Measurements from ENCODE around the gene SCD. TPM values are rescaled to one million over a fixed set of nuclear protein-coding genes. Genes with fewer than 3 reads are reported as not detected.
A peak's percentile ranks its signal among the peaks of the same experiment; 100 is the strongest.

Gene SCD
- total and polyA plus RNA-seq, 9 of the 15 experiments (the other 6 are each of a cell fraction or from before 2014, with no cell fraction given) = 114 to 486 (median 188) TPM

DNA sequence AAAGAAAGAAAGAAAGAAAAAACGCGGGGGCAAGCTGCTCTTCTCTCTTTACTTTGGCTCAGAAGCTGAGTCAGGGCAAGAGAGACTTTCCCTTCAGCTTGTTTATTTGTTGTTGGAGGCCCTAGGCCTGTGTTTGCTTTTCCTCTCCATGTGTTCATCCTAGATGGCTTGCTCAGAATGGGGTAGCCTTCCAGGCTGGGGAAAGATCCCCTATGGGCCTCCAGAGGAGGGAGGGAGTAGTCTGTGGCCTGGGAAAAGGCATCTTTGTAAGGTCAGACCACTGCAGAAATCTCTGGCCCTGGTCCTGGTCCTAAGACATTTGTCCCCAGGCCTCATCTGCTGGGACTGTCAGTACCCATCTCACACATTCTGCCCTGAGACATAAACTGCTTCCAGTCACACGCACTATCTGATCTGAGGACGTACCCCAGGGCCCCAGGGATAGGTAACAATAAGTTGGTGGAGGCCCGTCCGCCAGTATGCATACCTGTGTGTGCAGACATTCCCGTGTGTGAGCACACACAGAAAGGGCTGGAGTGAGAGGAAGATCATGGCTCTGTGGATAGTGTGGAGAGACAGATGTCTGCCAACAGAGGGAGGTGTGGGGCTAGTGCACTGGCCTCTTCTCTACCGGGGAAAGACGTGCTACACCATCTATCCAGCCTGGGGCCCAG, 4.9 kb upstream of the SCD start:
- ChIA-PET CTCF (ENCODE audit: low intra/inter-chr PET ratio) (interaction anchor here (0.7 to 2.2 kb wide), 2 partner anchors 91 to 220 kb away, joined by 3 to 44 read pairs; no protein-coding TSS in a partner anchor), POLR2A (interaction anchor here (0.7 to 1.0 kb wide), 2 partner anchors 11 to 32 kb away, joined by 3 to 4 read pairs; no protein-coding TSS in a partner anchor)
- peaks cover 10 to 20% of the 10 kb centered on the region in 2 experiments; a peak in 4 of 5 replicates for H3K4me1 ChIP-seq (replicated peaks in 1 of 2; ENCODE audit: control insufficient read depth in 2 of 2, insufficient read depth in 2 of 2, low read length in 2 of 2)
- no peaks in the 10 kb centered on the region for H3K9me3 ChIP-seq (replicated peaks; ENCODE audit: control insufficient read depth, insufficient read depth, low read depth, low read length)
- no peak overlapping the region for H3K4me3 ChIP-seq
- H3K4me2 ChIP-seq (ENCODE audit: insufficient read depth, low read length) = peak overlapping the region; percentile 24; the same call in 1 of the 2 replicates
- BruUV-seq (replicated peaks) = no TSS peak
- no peaks in the 10 kb centered on the region for H3K27me3 ChIP-seq (ENCODE audit: control insufficient read depth in 2 of 2, insufficient read depth in 2 of 2, low read length in 2 of 2)
- H3K79me2 ChIP-seq (ENCODE audit: control insufficient read depth, insufficient read depth, low read length) = peaks cover 19% of the 10 kb centered on the region
- intact Hi-C loops (cut with micrococcal nuclease) (loop anchor here (1.0 to 10.0 kb wide), 3 partner anchors 91 to 533 kb away; no protein-coding TSS in a partner anchor), in situ Hi-C loops (cut with MboI) (loop anchor here (5.0 to 25.0 kb wide), 3 partner anchors 90 to 545 kb away; no protein-coding TSS in a partner anchor)
- no peaks in the 10 kb centered on the region for H3K36me3 ChIP-seq (ENCODE audit: control insufficient read depth, insufficient read depth, low read length)
- WGBS (ENCODE audit: insufficient coverage, low coverage, missing lambda C conversion rate) = 0% methylated on average over 7 of the region's 9 CpGs
- peak; percentile 81 for ATAC-seq
- no peak overlapping the region; the same call in 2 of the 3 replicates for H3K27ac ChIP-seq (ENCODE audit: extremely low read depth, low read depth, low read length)
- H3K9me1 ChIP-seq (ENCODE audit: control insufficient read depth, insufficient read depth, low read length) = no peaks in the 10 kb centered on the region
- H3K9ac ChIP-seq (ENCODE audit: insufficient read depth in 1 of 2, low read depth in 2 of 2, low read length in 2 of 2) = no peak overlapping the region
- peak overlapping the region; percentile 96 for H2AFZ ChIP-seq (ENCODE audit: low read depth, low read length)
- FAIRE-seq = peak; percentile 95
- H4K20me1 ChIP-seq (replicated peaks; ENCODE audit: control insufficient read depth, insufficient read depth, low read length) = no peaks in the 10 kb centered on the region
- peak; percentile 48 to 80 (median 67) for DNase-seq (ENCODE audit: extremely low read depth in 1 of 4, low spot score in 3 of 4)
- TF ChIP-seq ARID2 (IDR thresholded peaks at IDR 0.05) (peak; percentile 72; the same call in 1 of the 2 replicates), SMAD4 (CRISPR knock-in tag; conservative IDR thresholded peaks at IDR 0.05) (peak; percentile 46; the same call in 1 of the 2 replicates), PHF21A (IDR thresholded peaks at IDR 0.05; ENCODE audit: borderline replicate concordance, low read depth) (no peak), ZNF134 (CRISPR knock-in tag; conservative IDR thresholded peaks at IDR 0.05) (no peak), SREBF1 (IDR thresholded peaks at IDR 0.05; ENCODE audit: borderline replicate concordance, low read depth, low read length) (no peak), NFRKB (IDR thresholded peaks at IDR 0.05; ENCODE audit: low read depth) (no peak), GABPA (tag; conservative IDR thresholded peaks at IDR 0.05; ENCODE audit: low read depth) (no peak), SMC3 (conservative IDR thresholded peaks at IDR 0.05; ENCODE audit: insufficient read depth, low read depth, low read length) (peak; percentile 90), E2F3 (CRISPR knock-in tag; IDR thresholded peaks at IDR 0.05) (no peak), MXI1 (IDR thresholded peaks at IDR 0.05; ENCODE audit: low read depth, low read length) (no peak), EZH2 (IDR thresholded peaks at IDR 0.05; ENCODE audit: borderline replicate concordance, low read depth, low read length) (no peak), ATF1 (CRISPR knock-in tag; IDR thresholded peaks at IDR 0.05) (no peak), ATF1 (tag; IDR thresholded peaks at IDR 0.05) (no peak), ZNF239 (CRISPR knock-in tag; IDR thresholded peaks at IDR 0.05) (no peak), HCFC1 (IDR thresholded peaks at IDR 0.05; ENCODE audit: low read depth, low read length) (no peak)
- TF ChIP-seq, protein P1, sequence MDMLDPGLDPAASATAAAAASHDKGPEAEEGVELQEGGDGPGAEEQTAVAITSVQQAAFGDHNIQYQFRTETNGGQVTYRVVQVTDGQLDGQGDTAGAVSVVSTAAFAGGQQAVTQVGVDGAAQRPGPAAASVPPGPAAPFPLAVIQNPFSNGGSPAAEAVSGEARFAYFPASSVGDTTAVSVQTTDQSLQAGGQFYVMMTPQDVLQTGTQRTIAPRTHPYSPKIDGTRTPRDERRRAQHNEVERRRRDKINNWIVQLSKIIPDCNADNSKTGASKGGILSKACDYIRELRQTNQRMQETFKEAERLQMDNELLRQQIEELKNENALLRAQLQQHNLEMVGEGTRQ (CRISPR knock-in tag; IDR thresholded peaks at IDR 0.05) = no peak
- TF ChIP-seq, protein P2, sequence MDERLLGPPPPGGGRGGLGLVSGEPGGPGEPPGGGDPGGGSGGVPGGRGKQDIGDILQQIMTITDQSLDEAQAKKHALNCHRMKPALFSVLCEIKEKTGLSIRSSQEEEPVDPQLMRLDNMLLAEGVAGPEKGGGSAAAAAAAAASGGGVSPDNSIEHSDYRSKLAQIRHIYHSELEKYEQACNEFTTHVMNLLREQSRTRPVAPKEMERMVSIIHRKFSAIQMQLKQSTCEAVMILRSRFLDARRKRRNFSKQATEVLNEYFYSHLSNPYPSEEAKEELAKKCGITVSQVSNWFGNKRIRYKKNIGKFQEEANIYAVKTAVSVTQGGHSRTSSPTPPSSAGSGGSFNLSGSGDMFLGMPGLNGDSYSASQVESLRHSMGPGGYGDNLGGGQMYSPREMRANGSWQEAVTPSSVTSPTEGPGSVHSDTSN (CRISPR knock-in tag; IDR thresholded peaks at IDR 0.05; ENCODE audit: low read depth) = no peak
- TF ChIP-seq, protein P2 (tag; conservative IDR thresholded peaks at IDR 0.05; ENCODE audit: low read depth) = no peak
- TF ChIP-seq, protein P3, sequence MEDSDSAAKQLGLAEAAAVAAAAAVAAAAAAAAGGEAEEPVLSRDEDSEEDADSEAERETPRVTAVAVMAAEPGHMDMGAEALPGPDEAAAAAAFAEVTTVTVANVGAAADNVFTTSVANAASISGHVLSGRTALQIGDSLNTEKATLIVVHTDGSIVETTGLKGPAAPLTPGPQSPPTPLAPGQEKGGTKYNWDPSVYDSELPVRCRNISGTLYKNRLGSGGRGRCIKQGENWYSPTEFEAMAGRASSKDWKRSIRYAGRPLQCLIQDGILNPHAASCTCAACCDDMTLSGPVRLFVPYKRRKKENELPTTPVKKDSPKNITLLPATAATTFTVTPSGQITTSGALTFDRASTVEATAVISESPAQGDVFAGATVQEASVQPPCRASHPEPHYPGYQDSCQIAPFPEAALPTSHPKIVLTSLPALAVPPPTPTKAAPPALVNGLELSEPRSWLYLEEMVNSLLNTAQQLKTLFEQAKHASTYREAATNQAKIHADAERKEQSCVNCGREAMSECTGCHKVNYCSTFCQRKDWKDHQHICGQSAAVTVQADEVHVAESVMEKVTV (CRISPR knock-in tag; IDR thresholded peaks at IDR 0.05) = peak; percentile 82
